HL-60 (cell line): ENCODE measurements around the gene TIMP2.
"Not testable (repeated sequence)": the region's sequence is repeated elsewhere in the genome, so short reads cannot be mapped to it uniquely, and the experiment has no call there.

Experiments used
- CTCF ChIP-seq: IDR thresholded peaks from one replicate; pipeline ENCODE4 v1.5.1; 2011; ENCODE audit warnings: low read length, control low read depth, inconsistent platforms; ENCODE audit not compliant: insufficient read depth
- POLR2AphosphoS5 ChIP-seq: IDR thresholded peaks from 2 replicates; pipeline ENCODE4 v1.6.1; 2012; ENCODE audit warnings: low read depth
- REST ChIP-seq: IDR thresholded peaks from 2 replicates; pipeline ENCODE4 v1.6.1; 2012; ENCODE audit warnings: low read depth; ENCODE audit not compliant: insufficient replicate concordance

GRCh38 chr17:78962984-78963348 lies 37.8 kb upstream of the TIMP2 start:
- not testable (repeated sequence) for TF ChIP-seq REST, CTCF, POLR2AphosphoS5
